LoVo (cell line): ENCODE data around the gene KCNQ2.

Experiments used
- DNase-seq: peaks from one replicate; pipeline ENCODE4 v3.0.0-alpha.2; 2016; ENCODE audit warnings: low spot score

The KCNQ2 gene

GRCh38 chr20:63369024-63369530, 103.4 kb downstream of the KCNQ2 start:
- DNase-seq = no peak

- DNase-seq = no peak
Observed at GRCh38 chr20:63368151-63368550, 104.3 kb downstream of the KCNQ2 start.

- DNase-seq = no peak
Observed at GRCh38 chr20:63367446-63368055, 104.9 kb downstream of the KCNQ2 start.

DNA sequence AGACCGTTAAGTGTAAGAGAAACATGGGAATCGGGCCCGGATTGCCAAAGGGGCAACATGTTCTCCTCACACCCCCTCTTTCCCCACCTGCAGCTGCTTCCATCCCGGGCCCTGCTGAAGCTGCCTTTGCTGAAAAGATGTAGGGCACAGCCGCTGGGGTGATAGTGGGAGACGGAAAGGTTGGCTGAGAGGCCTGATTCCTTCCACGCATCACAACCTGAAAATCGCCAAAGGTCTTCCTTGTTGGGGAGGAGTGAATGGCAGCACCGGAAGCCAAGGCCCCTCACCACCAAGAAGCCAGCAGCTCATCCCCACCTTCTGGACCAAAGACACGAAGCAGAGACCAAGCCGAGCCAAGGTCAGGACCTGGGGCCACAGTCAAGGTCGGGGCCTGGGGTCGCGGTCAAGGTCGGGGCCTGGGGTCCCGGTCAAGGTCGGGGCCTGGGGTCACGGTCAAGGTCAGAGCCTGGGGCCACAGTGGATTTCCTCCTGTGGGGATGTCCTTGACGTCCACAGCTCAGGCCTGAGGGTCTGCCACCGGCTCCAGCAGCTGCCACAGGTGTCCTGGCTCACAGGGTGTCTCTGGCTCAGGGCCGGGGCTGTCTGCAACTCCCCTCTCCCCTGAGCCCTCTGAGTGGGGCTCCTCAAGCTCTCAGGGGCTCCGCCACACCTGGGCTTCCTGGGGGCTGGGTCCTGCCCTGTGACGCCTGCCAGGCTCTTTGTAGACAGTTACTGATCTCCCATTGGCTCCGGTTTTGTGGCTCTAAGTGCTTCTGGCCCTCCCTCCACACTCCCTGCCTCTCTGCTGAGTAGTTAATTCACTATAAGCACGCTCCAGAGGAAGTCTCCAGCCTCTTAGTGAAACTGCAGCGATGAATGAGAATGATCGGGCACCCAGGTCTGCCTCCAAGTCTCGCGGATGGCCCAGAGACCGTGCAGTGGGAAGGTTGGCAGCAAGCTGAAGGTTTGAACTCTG, 105.8 kb downstream of the KCNQ2 start:
- no peak for DNase-seq

DNA sequence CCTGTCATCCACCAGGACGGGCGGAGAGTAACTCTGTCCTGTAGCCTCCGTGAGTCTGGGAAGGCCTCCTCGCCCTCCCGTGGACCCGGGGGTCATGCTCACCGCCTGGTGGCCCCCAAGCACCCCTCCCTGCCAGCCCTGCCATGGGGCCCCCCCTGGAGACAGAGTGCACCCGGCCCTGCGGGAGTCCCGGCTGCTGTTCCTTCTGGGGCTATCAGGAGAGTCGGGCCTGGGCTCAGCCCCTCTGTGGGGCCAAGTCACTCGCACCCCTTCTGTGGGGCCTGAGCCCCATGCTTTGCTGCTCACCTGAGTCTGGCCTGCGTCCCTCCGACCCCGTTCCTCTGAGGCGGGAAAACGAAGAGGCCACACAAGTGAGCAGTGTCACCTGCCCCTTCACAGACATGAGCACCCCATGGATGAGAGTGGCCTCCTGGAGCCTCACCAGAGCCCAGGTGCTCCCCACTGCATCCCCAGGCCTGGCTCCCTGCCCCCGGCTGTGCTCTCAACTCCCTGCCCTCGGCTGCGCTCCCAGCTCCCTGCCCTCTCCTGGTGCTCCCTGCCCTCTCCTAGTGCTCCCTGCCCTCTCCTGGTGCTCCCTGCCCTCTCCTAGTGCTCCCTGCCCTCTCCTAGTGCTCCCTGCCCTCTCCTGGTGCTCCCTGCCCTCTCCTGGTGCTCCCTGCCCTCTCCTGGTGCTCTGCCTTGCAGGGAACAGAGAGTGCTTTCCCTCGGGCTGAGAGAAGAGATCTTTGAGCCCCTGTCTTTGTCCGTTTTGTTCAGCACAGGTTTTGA, 106.7 kb downstream of the KCNQ2 start:
- DNase-seq = no peak

DNA sequence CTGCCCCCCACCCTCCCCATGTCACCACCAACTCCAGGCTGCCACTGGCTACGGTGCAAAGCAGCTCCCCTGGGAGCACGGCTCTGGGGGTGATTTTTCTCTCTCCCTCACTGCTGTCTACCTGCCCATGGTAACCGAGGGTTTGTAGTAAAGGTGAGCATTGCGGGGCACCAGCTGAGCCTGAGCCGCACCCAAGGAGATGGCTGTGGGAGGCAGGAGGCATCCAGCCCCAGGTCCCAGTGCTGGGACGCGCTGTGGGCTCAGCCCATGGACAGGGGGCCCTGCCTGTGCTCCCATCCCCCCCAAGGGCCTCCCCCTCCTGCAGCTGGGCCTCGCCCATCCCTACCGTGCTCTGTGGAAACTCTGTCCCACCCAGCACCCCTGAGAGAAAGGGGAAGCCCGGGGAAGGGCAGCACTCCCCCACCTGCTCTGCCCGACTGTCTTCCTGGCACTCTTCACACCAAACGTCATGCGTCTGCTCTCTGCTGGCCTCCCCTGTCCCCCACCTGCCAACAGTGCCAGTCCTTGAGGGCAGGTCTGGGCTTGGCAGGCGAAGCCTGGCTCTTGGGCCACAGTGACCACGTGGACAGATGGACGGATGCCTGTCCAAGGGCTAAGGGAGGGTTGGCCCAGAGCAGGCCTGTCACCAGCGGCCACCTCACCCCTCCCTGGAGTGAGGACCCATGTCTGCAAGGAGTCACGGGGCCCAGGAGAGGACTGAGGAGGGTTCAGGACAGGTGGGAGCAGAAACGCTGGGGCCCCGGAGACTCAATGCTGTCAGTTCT, 107.5 kb downstream of the KCNQ2 start:
- DNase-seq = no peak

- no peak for DNase-seq
Observed at GRCh38 chr20:63363981-63364561, 108.4 kb downstream of the KCNQ2 start.

DNA sequence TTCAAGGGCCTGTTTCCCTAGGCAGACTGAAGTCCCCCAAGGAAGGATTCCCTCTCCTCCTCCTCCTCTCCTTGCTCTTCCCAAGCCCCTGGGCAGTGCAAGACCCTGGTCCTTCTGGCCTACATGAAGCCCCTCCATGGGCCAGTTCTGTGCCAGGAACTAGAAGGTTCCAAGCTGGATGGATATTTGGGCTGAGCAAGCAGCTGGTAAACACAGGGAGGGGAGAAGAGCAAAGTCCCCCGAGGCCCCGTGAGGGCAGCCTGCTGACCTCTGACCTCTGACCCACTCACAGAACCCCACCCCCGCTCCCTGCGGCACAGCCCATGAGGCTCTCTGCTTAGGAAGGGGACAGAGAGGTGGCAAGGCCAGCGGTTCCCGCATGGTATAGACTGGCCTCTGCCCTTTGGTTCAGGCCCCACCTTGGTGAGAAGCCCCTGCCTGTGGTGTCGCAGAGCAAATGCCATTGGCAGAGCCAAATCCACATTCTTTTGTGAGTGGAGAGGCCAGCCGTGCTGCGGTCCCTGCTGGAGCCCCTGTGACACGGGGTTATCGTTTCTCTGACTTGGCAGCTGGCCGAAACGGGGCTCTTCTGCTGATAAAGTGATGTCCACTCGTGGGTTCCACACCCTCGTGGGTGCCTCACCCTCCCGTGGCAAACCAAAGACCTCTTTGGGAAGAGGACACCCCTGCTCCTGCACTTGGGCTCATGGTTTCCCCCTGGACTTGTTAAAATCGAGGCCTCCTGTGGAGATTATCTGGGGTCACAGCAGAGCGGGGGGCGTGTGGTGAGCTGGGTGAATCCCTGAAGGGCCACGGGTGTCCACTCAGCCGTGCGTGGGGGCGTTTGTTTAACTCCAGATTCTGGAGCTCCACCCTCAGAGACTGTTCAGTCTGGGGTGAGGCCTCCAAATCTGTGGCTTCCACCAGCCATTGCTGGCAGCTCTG, 109.2 kb downstream of the KCNQ2 start:
- DNase-seq = no peak

GRCh38 chr20:63362436-63363009, 109.9 kb downstream of the KCNQ2 start:
- DNase-seq = no peak

DNA sequence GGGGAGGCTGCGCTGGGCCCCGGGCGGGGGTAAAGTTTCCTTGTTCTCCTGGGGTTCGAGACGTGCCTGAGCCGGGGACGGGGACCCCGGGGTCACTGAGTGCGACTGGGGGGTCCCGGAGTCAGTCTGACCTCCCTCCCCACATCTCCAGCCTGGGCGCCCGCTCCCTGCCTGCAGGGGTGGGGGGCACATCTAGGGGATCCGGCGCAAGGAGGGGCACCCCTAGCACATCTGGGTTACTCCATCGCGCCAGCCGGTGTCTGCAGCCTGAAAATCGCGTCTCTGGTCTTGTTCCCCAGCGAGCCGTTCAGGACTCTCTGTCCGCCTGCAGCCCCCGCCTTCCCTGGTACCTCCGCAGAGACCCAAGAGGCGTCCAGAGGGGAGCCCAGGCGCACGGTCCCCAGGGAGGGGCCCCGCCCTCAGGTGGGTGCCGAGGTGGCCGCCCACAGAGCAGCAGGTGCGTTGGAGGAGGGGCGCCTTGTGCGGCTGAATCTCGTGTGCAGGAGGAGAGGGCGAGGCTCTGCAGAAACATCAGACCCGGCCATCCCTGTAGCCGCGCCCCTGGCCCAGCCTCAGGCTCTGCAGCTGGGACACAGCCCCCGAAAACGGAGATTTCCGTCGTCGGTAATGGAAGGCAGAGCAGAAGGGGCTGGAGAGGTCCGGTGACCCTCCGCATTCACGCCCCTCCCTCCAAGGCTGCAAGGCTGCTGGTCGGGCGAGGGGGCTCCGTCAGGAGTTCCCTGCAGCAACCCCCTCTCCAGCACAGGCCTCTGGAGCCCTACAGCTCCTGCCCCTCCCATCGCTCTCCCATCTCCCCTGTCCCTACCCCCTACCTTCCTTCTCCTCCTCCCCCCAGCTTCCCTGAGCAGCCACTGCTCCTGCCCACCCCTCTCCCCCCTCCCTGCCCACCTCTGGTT, 110.7 kb downstream of the KCNQ2 start:
- DNase-seq = no peak

DNA sequence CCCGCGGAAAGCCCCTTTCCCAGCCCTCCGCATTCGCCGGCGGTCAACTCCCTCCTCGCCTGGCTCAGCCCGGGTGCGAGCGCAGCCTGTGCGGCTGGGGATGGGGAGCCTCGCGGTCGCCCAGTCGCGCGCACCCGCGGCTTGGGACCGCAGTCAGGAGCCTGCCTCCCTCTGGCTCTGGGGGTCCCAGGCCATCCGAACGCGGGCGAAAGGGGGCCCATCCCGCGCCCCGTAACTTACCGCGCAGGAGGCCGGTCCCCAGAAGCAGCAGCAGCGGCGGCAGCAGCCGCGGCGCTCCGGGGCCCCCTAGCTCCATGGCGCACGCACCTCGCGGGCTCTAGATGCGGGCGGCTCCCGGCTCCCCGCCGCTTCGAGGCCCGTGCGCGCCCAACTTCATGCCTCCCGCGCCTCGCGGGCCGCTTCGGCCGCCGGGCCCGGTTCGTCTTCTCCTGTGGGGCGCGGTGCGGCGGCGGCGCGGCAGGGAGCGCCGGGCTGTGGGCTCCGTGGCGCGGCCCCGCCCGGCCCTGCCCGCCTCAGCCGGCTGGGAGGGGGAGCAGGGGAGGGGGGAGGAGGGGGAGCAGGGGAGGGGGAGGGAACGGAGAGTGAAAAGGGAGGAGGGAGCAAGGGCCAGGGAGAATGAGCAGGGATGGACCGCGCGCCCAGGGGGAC, 111.5 kb downstream of the KCNQ2 start, which contains the start of gene CHRNA4:
Gene CHRNA4, minus strand, starts transcription at position 500 of the 669 bp plus-strand sequence. Its CDS starts 184 bp downstream, at position 316.
- no peak for DNase-seq

- no peak for DNase-seq
Observed at GRCh38 chr20:63359937-63360849, 112.3 kb downstream of the KCNQ2 start.

GRCh38 chr20:63359164-63359934, 113.1 kb downstream of the KCNQ2 start:
- no peak for DNase-seq

DNA sequence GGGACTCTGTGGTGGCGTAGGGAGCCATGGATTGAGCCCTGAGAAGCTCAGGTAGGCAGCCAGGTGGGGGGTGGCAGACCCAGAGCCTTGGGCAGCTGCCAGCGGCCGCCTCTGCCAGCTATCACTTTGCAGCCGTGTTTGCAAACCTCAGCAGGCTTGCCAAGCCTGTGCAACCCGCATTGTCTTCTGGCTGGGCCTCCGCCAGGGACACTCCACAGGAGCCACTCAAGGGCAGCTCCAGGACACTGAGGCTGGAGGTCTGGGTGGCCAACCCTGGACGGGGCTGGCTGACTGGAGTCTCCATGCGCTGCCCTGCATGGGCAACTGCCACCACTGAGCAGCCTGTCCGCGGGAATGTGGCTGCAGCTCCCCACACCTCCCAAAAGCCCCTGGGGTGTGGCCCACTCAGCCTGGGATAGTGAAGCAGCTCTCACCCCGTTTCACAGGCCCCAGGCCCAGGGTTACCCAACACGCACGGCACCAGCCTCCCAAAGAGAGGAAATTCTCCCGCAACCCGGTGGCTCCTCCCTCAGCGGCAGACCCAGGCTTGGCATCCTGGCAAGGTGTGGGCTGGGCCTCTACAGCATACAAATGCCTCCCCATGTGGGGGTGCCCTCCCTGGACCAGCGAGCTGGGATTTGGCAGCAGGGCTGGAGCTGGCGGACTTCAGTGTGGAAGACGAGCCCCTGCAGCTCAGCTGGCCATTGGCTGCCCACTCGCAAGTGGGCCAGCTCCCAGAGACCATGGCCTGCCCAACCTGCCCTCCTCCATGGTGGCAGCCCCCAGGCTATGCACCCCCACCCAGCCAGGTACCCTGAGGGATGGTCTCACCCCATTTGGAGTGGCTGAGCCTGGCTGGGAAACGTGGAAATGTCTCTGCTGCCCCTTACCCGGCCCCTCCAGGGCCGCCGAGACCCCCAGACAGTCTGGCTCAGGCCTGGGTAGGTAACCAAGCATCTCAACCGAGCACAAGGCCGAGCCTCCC, 114.2 kb downstream of the KCNQ2 start:
- DNase-seq = no peak
